Gastroesophageal sphincter (tissue), 4 donors: ENCODE data around the gene KDM2B. TPM values are rescaled to one million over a fixed set of nuclear protein-coding genes. Genes with fewer than 3 reads are reported as not detected.

Source experiments
- ATAC-seq: fragments of 150-250 bp; one replicate; pipeline ENCODE4 v1.9.1; 2016; ENCODE audit warnings: mild to moderate bottlenecking, moderate library complexity
- H3K27ac ChIP-seq, 4 donors: fragments of 200-600 bp; sonication (generic) in 3 of 4; 1 replicate in 3 of 4; 2 replicates in 1 of 4; pipeline ENCODE4 v1.5.1; 2016 to 2019
- H3K27me3 ChIP-seq: fragments of 200-600 bp; sonication (generic); one replicate; pipeline ENCODE4 v1.5.1; 2019
- H3K36me3 ChIP-seq, 2 donors: fragments of 200-600 bp; sonication (generic); one replicate each; pipeline ENCODE4 v1.5.1; 2019; ENCODE audit warnings: control low read depth in 1 of 2
- H3K4me1 ChIP-seq, 3 donors: fragments of 200-600 bp; sonication (generic); 1 replicate in 2 of 3; 2 replicates in 1 of 3; pipeline ENCODE4 v1.5.1; 2016 to 2019; ENCODE audit warnings: control low read depth in 2 of 3
- H3K4me3 ChIP-seq, 2 donors: fragments of 200-600 bp; sonication (generic); one replicate each; pipeline ENCODE4 v1.5.1; 2019; ENCODE audit warnings: mild to moderate bottlenecking in 1 of 2, moderate library complexity in 1 of 2
- H3K9me3 ChIP-seq, 3 donors: fragments of 200-600 bp; sonication (generic); one replicate each; pipeline ENCODE4 v1.5.1; 2017 to 2019; ENCODE audit warnings: control low read depth in 2 of 3
- EP300 ChIP-seq: sonication (generic); formaldehyde crosslinking; IDR thresholded peaks from one replicate; pipeline ENCODE4 v1.6.1; 2017; ENCODE audit warnings: antibody characterized with exemption, mild to moderate bottlenecking
- POLR2A ChIP-seq, 2 donors: fragments of 450-650 bp; IDR thresholded peaks; one replicate each; pipeline ENCODE4 v1.6.1; 2017; ENCODE audit warnings: antibody characterized with exemption in 2 of 2, mild to moderate bottlenecking in 2 of 2, moderate library complexity in 1 of 2
- POLR2AphosphoS5 ChIP-seq: sonication (generic); formaldehyde crosslinking; IDR thresholded peaks from one replicate; pipeline ENCODE4 v1.6.1; 2017; ENCODE audit warnings: antibody characterized with exemption
- WGBS, 2 donors: methylation state at CpG; one replicate each; pipeline ENCODE4 v1.1.5; 2018; ENCODE audit warnings: low coverage in 1 of 2; 5-methylcytosine and 5-hydroxymethylcytosine counted together
- total RNA-seq, 4 donors: library from RNA; depleted of rRNA; stranded (reverse); fragments of >200 nt; gene quantifications; one replicate each; pipeline ENCODE4 v1.1.0, GENCODE V29; 2016
- TF ChIP-seq, protein P1 (sequence below), 4 experiments: fragments of 200-600 bp in 2 of 4; fragments of 450-650 bp in 2 of 4; sonication (generic) in 1 of 4; IDR thresholded peaks; one replicate each; pipeline ENCODE4 v1.5.1; 2017 to 2019; ENCODE audit warnings: antibody characterized with exemption in 4 of 4, mild to moderate bottlenecking in 2 of 4, moderate library complexity in 2 of 4

Gene KDM2B
- total RNA-seq, 4 donors from 2014 or later, result 10.0 to 26.5 (median 15.0) TPM

GRCh38 chr12:121507984-121508383 is 72.8 kb downstream of the KDM2B start:
- TF ChIP-seq POLR2AphosphoS5 (no peak), POLR2A (IDR thresholded peaks at IDR 0.05) (no peak), EP300 (no peak)
- TF ChIP-seq, protein P1, sequence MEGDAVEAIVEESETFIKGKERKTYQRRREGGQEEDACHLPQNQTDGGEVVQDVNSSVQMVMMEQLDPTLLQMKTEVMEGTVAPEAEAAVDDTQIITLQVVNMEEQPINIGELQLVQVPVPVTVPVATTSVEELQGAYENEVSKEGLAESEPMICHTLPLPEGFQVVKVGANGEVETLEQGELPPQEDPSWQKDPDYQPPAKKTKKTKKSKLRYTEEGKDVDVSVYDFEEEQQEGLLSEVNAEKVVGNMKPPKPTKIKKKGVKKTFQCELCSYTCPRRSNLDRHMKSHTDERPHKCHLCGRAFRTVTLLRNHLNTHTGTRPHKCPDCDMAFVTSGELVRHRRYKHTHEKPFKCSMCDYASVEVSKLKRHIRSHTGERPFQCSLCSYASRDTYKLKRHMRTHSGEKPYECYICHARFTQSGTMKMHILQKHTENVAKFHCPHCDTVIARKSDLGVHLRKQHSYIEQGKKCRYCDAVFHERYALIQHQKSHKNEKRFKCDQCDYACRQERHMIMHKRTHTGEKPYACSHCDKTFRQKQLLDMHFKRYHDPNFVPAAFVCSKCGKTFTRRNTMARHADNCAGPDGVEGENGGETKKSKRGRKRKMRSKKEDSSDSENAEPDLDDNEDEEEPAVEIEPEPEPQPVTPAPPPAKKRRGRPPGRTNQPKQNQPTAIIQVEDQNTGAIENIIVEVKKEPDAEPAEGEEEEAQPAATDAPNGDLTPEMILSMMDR (IDR thresholded peaks at IDR 0.05), result no peak
- Histone ChIP-seq H3K4me1 (no peaks in the 10 kb centered on the region), H3K27ac (no peak overlapping the region), H3K4me3 (no peak overlapping the region), H3K9me3 (no peaks in the 10 kb centered on the region), H3K27me3 (no peaks in the 10 kb centered on the region), H3K36me3 (peaks cover 0 to 85% of the 10 kb centered on the region in 2 donors)
- no peak for ATAC-seq
- WGBS, 2 donors, result 79 to 93% methylated on average over 2 to 3 of the region's 3 CpGs

DNA sequence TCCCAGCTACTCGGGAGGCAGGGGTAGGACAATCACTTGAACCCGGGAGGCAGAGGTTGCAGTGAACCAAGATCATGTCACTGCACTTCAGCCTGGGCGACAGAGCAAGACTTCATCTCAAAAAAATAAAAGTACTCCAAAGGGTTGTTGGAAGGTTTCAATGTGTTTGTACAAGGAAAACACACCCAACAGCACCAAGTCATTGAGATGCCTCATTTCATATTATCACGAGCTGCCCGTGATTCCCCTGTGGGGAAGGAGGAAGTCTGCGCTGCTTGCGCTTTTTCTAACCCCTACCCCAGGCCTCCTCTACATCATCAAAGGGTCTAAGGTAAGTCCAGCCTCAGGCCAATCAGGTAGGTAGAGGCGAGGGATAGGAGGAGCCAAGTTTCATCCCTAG is 73.6 kb downstream of the KDM2B start:
- Histone ChIP-seq H3K4me1 (no peaks in the 10 kb centered on the region), H3K27ac (no peak overlapping the region), H3K27me3 (no peaks in the 10 kb centered on the region), H3K4me3 (no peak overlapping the region), H3K9me3 (no peaks in the 10 kb centered on the region), H3K36me3 (peaks cover 0 to 79% of the 10 kb centered on the region in 2 donors)
- TF ChIP-seq POLR2AphosphoS5 (no peak), EP300 (no peak), POLR2A (IDR thresholded peaks at IDR 0.05) (no peak)
- TF ChIP-seq, protein P1 (IDR thresholded peaks at IDR 0.05), result no peak
- WGBS, 2 donors, result 88 to 100% methylated on average over 2 to 7 of the region's 8 CpGs
- no peak for ATAC-seq

- Histone ChIP-seq H3K36me3 (peaks cover 0 to 68% of the 10 kb centered on the region in 2 donors), H3K4me1 (peaks cover 0 to 5% (median 0%) of the 10 kb centered on the region in 3 donors), H3K4me3 (no peak overlapping the region), H3K27ac (no peak overlapping the region), H3K9me3 (no peaks in the 10 kb centered on the region), H3K27me3 (no peaks in the 10 kb centered on the region)
- TF ChIP-seq EP300 (no peak), POLR2AphosphoS5 (no peak), POLR2A (IDR thresholded peaks at IDR 0.05) (no peak)
- TF ChIP-seq, protein P1 (IDR thresholded peaks at IDR 0.05), result no peak
- no peak for ATAC-seq
- WGBS, 2 donors, result 31 to 53% methylated on average over 2 to 3 of the region's 3 CpGs
Measured at GRCh38 chr12:121505513-121505912, 75.3 kb downstream of the KDM2B start.

GRCh38 chr12:121504505-121504904 is 76.3 kb downstream of the KDM2B start:
- H3K27me3 ChIP-seq, result no peaks in the 10 kb centered on the region
- no peak for ATAC-seq
- no peak overlapping the region for H3K27ac ChIP-seq
- peaks cover 0 to 59% of the 10 kb centered on the region in 2 donors for H3K36me3 ChIP-seq
- H3K4me1 ChIP-seq, result peaks cover 0 to 15% (median 0%) of the 10 kb centered on the region in 3 donors
- no peak overlapping the region for H3K4me3 ChIP-seq
- 85 to 93% methylated on average over 5 to 13 of the region's 13 CpGs for WGBS, 2 donors
- H3K9me3 ChIP-seq, result no peaks in the 10 kb centered on the region
- TF ChIP-seq, protein P1 (IDR thresholded peaks at IDR 0.05), result no peak
- TF ChIP-seq EP300 (no peak), POLR2A (IDR thresholded peaks at IDR 0.05) (no peak), POLR2AphosphoS5 (no peak)

GRCh38 chr12:121503395-121503794 is 77.4 kb downstream of the KDM2B start:
- no peak overlapping the region for H3K4me3 ChIP-seq
- ATAC-seq, result no peak
- WGBS, 2 donors, result 86 to 100% methylated on average over 1 of the region's 1 CpG
- H3K27me3 ChIP-seq, result no peaks in the 10 kb centered on the region
- H3K9me3 ChIP-seq, result no peaks in the 10 kb centered on the region
- peaks cover 0 to 48% of the 10 kb centered on the region in 2 donors for H3K36me3 ChIP-seq
- no peak for TF ChIP-seq POLR2AphosphoS5
- TF ChIP-seq EP300, result no peak
- TF ChIP-seq POLR2A (IDR thresholded peaks at IDR 0.05), result no peak
- TF ChIP-seq, protein P1 (IDR thresholded peaks at IDR 0.05), result no peak
- H3K4me1 ChIP-seq, result peaks cover 0 to 16% (median 0%) of the 10 kb centered on the region in 3 donors
- H3K27ac ChIP-seq, result no peak overlapping the region
